Measurements from ENCODE around the gene RIPOR1. TPM values are rescaled to one million over a fixed set of nuclear protein-coding genes. Genes with fewer than 3 reads are reported as not detected.

The RIPOR1 gene
- total and polyA plus RNA-seq, 2 of the 4 experiments (the other 2 are of a cell fraction), result 9.5 to 41.3 TPM

DNA sequence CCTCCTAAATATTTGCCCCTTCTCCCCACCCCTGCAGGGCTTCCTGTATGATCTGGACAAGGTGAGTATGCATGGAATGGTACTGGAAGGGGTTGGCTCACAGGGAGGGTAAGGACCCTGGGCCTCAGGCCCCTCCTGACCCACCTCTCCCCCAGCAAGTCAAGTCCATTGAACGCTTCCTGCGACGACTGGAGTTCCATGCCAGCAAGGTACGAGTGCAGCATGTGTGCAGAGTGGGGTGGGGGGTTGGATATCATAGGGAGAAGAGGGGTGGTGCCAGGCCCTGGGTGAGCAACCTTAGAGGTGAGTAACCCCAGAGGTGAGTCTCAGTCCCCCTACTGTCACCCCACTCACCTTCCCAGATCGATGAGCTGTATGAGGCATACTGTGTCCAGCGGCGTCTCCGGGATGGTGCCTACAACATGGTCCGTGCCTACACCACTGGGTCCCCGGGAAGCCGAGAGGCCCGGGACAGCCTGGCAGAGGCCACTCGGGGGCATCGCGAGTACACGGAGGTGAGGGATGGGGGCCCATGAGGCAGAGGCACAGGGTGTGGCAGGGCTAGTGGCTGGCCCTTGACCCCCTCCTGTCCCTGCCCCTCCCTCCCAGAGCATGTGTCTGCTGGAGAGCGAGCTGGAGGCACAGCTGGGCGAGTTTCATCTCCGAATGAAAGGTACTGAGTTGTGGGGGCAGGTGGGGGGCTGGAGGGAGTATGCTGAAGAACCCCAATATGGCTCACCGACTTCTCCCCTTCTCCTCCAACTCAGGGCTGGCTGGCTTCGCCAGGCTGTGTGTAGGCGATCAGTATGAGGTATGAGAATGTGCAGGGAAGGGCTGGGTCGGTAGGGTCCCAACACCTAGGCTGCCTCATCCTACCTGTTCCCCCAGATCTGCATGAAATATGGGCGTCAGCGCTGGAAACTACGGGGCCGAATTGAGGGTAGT, 11.3 kb downstream of the RIPOR1 start:
- dilution Hi-C loops (cut with HindIII; ENCODE audit: low sequenced_read_pairs, unreplicated experiment), result no loop called here
- Histone ChIP-seq H4K8ac (ENCODE audit: low read depth in 2 of 2, low read length in 2 of 2) (no peak overlapping the region), H4K91ac (ENCODE audit: insufficient read depth, low read depth, low read length) (no peak overlapping the region), H4K20me1 (ENCODE audit: insufficient read depth, low read length) (peaks cover 87% of the 10 kb centered on the region), H3K23ac (ENCODE audit: low read depth, low read length) (peak overlapping the region; percentile 42; the same call in 1 of the 2 replicates), H3K18ac (ENCODE audit: low read depth, low read length) (no peak overlapping the region), H3K36me3 (ENCODE audit: control insufficient read depth, insufficient read depth, low read length) (peaks cover 59% of the 10 kb centered on the region), H2AK5ac (ENCODE audit: low read depth, low read length) (no peak overlapping the region), H3K14ac (replicated peaks; ENCODE audit: low read depth, low read length) (no peak overlapping the region), H3K27ac (ENCODE audit: insufficient read depth, low read length) (no peak overlapping the region), H3K9ac (ENCODE audit: low read depth, low read length) (no peak overlapping the region), H2BK20ac (ENCODE audit: low read depth, low read length) (no peak overlapping the region), H2BK5ac (ENCODE audit: low read depth, low read length, poor library complexity, severe bottlenecking) (no peak overlapping the region), H3K4me1 (ENCODE audit: control insufficient read depth, insufficient read depth, low read length) (peaks cover 12% of the 10 kb centered on the region), H3K4me2 (ENCODE audit: low read depth, low read length) (no peak overlapping the region), H3K4ac (ENCODE audit: low read depth, low read length) (no peak overlapping the region), H3K56ac (ENCODE audit: extremely low read depth, insufficient read depth, low read length) (no peak overlapping the region), H3K9me1 (ENCODE audit: insufficient read depth, low read length) (peaks cover 23% of the 10 kb centered on the region), H3K9me3 (ENCODE audit: control insufficient read depth, insufficient read depth, low read length) (no peaks in the 10 kb centered on the region), H3K27me3 (ENCODE audit: control insufficient read depth, insufficient read depth, low read length) (no peaks in the 10 kb centered on the region), H2AFZ (replicated peaks; ENCODE audit: low read length, poor library complexity) (no peak overlapping the region), H2BK15ac (ENCODE audit: low read depth, low read length) (no peak overlapping the region), H3K79me1 (ENCODE audit: low read depth in 1 of 2, low read length in 2 of 2) (peaks cover 24 to 84% of the 10 kb centered on the region in 2 experiments), H2BK120ac (ENCODE audit: low read depth, low read length) (no peak overlapping the region), H4K5ac (ENCODE audit: low read depth, low read length) (no peak overlapping the region), H3K4me3 (ENCODE audit: insufficient read depth, low read depth, low read length) (no peak overlapping the region), H2AK9ac (replicated peaks; ENCODE audit: low read depth, low read length, poor library complexity) (peak overlapping the region; percentile 34)
- intact Hi-C loops (cut with micrococcal nuclease), result no loop called here
- no TSS peak for BruUV-seq (replicated peaks)
- in situ Hi-C loops (cut with MboI; ENCODE audit: low sequenced_read_pairs), result loop anchor here (25.0 kb wide), 1 partner anchor 397 kb away; the partner anchor contains the start of genes CTRL, LCAT and PSMB10
- no peak for DNase-seq
- 87% methylated on average over 5 of the region's 27 CpGs; no CpG with 5 or more reads in 1 of the 2 experiments for WGBS, 2 experiments (ENCODE audit: extremely low coverage in 2 of 2, insufficient read length in 1 of 2)
- CTCF ChIA-PET, result no interaction called here
- TF ChIP-seq, protein P1, sequence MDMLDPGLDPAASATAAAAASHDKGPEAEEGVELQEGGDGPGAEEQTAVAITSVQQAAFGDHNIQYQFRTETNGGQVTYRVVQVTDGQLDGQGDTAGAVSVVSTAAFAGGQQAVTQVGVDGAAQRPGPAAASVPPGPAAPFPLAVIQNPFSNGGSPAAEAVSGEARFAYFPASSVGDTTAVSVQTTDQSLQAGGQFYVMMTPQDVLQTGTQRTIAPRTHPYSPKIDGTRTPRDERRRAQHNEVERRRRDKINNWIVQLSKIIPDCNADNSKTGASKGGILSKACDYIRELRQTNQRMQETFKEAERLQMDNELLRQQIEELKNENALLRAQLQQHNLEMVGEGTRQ (IDR thresholded peaks at IDR 0.05; ENCODE audit: low read depth, low read length), result no peak
- TF ChIP-seq MXI1 (IDR thresholded peaks at IDR 0.05; ENCODE audit: borderline replicate concordance, low read depth, low read length) (no peak), RFX5 (IDR thresholded peaks at IDR 0.05; ENCODE audit: low read depth, low read length) (no peak), BHLHE40 (IDR thresholded peaks at IDR 0.05; ENCODE audit: low read depth, low read length) (no peak)
- POLR2A ChIA-PET (ENCODE audit: unreplicated experiment), result interaction anchor here (0.5 kb wide), 1 partner anchor 548 kb away, joined by 3 read pairs; no protein-coding TSS in a partner anchor
- no peak for ATAC-seq (ENCODE audit: low read depth)

Data from IMR-90 (cell line).